GM18526 (cell line): ENCODE measurements around the gene DOCK1.

Experiments used
- POLR2A ChIP-seq: IDR thresholded peaks from 3 replicates; pipeline ENCODE4 v1.6.1; 2011; ENCODE audit not compliant: insufficient read length; ENCODE audit errors: extremely low read depth

Gene DOCK1

DNA sequence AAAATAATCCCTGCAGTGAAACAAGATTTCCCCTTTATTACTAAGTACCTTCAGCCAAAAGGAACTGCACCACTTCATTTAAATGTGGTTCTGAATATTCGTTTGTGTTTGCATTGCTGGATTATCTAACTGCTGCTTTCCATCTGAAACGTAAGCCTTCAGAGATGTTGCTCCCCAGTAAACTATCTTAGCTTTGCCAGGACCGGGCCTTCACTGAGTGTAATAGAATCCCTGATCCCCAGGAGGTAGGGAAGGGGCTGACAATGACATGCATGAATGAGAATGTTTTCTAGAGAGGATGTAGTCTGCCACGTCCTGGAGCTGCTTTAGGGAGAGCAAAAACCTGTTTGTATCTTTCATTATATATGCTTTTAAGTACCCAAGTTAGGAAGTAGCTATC, 310.6 kb downstream of the DOCK1 start:
- TF ChIP-seq POLR2A: no peak

DNA sequence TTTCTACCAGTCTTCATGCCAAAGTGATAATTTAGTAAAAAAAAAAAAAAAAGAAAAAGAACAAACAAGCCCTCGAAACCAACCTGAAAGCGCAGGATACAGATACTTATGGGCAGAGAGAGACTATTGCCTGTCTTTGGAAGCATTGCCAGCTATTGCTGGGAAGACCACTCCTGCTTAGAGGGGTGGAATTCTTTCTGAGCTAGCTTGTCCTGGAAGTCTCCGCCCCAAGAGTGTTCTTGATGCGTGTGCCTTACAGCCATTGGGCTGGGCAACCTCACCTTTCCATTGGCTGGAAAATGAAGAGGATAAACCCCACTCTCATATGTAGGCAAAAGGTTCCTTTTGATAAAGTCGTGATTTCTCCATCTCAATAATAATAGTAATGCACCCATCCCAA, 311.0 kb downstream of the DOCK1 start:
- TF ChIP-seq POLR2A: no peak

DNA sequence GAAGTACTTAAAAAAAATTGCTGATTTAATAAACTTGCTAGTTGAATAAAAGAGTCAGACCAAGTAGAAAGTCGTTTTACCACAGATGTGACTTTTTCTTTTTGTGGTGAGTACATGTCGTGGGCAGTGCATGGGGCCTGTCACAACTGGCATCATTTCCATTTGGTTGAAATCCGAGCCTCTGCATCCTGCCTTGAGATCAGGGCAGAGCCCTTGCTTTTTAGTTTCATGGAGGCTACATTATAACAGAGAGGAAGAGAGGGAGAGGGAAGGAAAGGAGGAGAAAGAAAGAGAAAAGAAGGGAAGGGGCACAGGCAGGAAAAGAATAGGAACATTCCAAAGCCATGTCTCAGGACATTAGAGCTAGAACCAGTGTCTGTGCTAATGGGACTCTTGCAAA, 311.6 kb downstream of the DOCK1 start:
- no peak for TF ChIP-seq POLR2A

DNA sequence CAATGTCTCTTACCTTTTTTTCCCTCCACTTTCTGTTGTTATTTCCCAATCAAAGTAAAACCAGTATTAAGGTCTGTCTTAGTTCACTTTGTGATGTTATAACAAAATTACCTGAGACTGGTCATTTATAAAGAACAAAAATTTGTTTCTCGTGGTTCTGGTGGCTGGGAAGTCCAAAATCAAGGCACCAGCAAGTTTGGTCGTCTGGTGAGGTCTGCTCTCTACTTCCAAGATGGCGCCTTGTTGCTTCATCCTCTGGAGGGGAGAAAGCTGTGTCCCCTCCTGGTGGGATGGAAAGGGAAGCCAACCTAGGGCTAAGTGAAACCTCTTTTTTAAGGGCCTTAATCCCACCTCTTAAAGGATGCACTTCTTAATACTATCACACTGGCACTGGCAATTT, 313.4 kb downstream of the DOCK1 start:
- TF ChIP-seq POLR2A: no peak

DNA sequence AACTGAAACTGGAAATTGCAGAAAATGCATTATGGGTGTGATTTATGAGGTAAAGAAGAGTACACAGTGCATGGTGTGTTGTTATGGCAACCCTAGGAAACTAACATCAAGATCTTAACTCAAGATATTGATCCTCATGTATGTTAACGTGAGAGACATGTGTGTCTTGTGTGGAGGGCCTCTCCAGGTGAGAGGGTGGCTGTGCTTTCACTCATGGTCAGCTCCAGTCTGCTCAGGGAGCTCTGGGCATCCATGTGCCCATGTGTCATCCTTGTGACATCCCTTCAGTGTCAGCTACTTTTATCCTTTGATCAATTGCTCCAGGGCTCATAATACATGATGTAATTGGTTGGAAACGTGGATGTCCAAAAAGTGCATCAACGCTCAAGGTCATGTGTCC, 316.1 kb downstream of the DOCK1 start:
- no peak for TF ChIP-seq POLR2A

DNA sequence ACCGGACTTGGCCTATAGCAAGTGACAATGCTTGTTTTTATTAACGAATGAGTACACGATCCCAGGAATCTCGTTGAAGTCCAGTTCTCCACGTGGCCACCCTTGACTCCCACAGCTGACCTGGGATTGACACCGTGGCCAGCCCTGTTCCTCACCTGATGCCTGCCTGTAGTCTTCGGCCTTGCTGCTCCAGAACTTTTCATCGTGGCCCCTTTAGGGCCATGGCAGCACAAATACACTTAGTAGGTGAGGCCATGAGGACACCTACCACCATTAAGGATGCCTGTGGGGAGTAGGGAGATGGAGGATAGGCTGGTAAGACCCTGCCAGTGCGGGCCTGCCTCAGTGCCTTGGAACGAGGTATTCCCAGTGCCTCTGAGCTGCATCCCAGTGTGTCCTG, 321.8 kb downstream of the DOCK1 start:
- no peak for TF ChIP-seq POLR2A

DNA sequence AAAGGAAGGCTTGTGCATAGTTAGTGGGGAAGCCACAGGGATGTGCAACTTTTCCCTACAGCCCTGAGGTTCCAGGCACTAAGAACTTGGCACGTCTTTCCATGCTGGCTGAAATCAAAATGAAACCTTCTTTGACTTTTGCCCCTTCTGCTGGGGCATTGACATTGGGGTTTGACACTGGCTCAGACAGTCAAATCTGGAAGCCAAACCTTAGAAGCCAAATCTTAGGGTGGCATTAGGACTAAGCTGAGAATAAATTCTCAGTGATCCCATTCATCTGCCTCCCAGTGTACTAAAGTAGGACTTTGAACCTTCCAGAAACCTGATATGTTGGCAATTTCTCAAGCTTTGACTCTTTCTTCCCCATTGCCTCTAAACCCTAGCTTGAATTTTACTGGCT, 322.4 kb downstream of the DOCK1 start:
- TF ChIP-seq POLR2A: no peak

DNA sequence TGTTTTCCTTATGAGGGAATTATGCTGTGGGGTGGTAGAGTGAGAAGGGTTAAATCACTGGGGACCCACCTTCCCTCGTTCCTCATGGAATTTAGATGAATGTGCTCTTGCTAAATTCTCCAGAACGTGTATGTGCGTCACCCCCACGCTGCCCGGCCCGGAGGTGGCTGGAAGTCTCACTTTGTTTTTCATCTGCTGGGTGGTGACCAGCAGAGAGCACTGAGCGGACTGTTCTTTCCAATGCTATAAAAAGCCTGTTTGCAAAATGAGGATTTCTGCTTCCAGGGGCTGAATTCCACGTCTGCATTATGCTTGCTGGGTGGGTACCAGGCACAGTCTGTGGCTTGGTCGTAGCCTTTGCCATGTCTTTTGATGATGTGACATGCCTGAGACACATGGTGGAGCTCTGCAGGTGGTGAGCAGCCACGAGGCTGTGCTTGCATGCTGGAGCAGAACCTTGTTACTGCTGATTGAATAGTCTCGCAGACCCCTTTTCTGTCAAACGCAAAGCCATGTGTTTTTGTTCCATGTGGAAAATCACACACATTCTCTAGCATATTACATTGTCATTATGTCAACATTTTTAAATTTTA, 323.1 kb downstream of the DOCK1 start:
- no peak for TF ChIP-seq POLR2A

DNA sequence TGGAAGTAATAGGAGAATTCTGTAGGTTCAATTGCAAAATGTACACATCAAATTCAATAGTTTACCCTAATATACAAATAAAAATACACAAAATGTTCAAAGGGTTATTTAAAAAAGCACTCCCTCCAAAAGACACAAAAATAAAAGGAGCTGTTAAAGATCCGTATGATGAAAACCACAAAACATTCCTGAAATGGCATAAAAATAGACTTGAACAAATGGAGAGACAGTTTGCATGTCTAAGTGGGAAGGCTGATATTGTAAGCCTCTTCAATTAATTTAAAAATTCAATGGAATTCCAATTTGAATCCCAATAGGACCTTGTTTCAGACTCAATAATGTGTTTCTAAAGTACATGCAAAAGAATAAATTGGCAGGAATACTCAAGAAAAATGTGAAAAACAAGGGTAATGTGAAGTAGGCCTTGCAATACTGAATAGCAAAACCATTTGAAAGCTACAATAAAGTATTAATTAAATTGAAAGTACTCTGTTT, 329.1 kb downstream of the DOCK1 start:
- TF ChIP-seq POLR2A: no peak

DNA sequence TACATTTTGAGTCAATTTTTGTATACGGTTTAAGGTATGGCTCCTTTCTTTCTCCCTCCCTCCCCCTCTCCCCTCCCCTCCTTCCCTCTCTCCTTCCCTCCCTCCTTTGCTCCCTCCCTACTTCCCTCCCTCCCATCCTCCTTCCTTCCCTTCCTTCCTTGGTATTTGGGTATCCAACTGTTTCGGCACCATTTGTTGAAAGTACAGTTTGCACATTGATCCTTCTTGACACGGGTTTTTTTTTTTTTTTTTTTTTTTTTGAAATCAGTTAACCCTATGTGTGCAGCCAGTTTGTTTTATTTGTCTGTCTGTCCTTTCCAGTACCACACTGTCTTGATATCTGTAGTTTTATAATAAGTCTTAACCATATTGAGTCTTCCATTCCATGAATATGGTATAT, 331.0 kb downstream of the DOCK1 start:
- TF ChIP-seq POLR2A: no peak

DNA sequence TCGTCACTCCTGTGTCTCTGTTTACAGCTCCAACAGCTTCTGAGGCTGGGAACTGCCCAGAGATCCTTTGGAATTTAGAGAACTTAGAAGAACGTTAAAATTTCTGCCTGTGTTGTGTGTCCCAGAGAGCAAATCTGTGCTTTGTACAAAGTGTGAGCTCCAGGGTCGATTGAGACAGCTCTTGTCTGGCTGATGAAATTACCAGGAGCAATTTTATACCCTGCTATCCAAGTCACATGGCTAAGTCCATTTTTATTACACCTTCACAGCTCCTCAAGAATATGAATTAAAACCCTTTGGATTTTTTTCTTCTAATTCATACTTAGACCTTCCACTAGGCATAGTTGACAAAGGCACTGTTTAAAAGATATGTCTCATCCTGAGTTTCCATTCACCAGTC, 337.7 kb downstream of the DOCK1 start:
- no peak for TF ChIP-seq POLR2A

DNA sequence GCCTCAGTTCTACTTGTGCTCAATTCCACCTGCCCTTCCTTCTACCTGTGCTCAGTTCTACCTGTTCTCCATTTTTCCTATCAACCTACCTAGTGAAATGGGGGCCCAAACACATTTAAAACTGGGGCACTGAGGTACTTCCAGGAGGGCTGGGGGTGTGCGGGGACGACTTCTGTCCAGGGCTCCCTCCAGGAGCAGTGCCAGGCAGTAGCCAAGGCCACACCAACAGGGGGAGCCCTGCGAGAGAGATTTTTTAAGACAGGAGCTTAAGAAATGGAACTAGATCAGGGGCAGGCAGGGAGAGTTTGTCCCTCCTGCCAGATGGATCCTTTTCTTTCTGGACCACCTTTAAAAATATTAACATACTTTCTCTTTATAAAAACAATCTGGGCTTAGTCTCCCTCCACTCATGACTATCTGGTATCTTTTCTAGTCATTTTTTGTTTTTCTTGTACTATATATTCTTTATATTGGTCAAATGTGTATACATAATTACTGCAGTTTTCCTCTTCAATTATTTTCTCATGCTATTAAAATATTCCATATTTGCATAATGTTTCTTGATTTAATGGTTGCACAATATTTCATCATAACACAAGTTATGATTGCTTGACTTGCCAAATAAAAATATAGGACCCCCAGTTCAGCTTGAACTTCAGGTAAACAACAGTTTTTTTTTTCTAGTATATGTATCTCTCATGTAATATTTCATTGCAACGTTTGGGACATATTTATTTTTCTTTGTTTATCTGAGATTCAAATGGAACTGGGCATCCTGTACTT, 338.5 kb downstream of the DOCK1 start:
- TF ChIP-seq POLR2A: no peak

DNA sequence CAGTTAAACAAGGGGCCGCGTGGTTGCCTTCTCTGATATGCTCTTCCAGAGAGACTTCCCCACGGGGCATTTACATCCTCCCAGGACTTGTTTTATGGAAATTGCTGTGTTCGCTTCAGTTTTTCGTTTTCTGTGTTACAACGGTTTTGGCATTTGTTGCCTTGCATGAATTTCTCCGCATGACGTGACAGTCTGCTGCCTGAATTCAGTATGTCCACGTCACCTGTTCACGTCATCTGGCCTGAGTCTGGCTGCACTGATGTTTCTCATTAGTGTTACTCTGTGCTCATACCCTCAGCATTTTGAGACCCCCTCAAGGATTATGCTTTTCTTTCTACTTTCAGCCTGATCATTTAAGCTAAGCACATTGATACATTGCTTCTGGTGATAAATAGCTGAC, 340.2 kb downstream of the DOCK1 start:
- no peak for TF ChIP-seq POLR2A

DNA sequence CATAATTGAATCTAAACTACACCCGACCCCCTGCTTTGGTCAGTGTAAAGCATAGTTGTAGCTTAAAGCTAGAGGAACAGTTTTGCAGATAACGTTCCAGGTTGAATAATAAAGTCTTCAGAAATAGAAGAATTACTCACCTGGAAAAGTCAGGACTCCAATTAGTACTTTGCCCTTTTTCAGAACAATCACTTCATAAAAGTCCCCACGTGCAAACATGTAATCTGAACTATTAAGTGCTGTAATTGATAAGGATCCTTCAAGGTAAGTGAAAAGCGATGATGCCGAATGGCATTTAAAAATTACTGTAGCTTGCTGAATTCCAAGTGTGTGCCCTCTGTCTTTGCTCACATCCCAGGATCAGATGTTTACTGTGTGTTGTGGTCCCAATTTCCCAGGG, 344.8 kb downstream of the DOCK1 start:
- no peak for TF ChIP-seq POLR2A

DNA sequence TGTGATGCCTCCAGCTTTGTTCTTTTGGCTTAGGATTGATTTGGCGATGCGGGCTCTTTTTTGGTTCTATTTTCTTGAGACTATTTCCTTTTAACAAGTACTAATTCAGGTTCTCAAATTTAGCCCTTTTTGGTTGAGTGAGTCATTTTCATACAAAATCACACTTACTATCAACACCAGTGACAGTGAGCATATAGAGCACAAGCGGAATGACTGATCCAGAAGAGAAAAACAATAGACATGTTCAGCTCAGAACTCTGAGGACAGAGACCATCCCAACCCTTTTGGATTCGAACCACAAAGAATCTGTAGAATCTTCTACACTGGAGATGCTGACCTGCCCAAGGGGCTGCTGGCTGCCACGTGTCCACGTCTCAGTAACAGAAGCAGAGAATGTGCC, 347.6 kb downstream of the DOCK1 start:
- no peak for TF ChIP-seq POLR2A

DNA sequence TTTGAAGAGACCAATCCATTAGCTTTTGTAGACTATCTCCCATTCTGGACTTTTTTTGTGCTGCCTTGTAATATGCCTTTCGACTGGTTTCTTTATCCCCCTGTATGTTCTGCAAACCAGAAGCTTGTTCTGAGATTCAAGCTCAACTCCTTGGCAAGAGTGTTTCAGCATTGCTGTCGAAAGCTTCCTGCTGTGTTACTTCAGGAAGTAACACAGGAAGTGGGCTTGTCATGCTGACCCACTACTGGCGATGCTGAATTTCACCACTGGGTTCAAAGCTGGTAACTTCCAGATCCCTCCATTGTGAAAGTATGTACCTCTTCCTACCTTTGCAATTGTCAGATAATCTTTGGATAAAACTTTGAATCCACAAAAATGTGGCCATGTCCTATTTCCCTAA, 349.0 kb downstream of the DOCK1 start:
- TF ChIP-seq POLR2A: no peak

DNA sequence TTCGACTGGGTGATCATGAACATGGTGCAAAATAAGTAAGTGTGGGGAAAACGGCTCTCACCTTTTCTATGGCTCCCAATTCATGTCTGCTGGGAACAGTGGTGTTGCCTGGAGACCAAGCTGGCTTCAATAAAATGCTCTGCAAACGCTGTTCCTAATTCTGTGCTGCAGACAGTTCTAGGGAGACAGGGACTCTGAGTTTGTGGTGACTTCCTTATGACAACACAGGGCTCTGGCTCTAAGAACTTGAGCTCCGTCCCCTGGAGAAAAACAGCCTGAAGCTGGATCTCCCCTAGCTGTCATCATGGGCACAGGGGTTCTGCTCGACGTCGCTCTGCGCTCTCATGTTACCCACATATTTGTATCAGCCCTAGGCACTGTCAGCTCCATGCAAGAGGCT, 352.2 kb downstream of the DOCK1 start:
- TF ChIP-seq POLR2A: no peak
